CD4-positive, alpha-beta T cell treated with Interleukin-1 beta for 1 hour (primary cell): Measurements from ENCODE around the gene SLC4A2.

Source experiments
- DNase-seq, 2 donors: peaks; one replicate each; pipeline ENCODE4 v3.0.0-alpha.2; 2020 to 2022

The SLC4A2 gene

DNA sequence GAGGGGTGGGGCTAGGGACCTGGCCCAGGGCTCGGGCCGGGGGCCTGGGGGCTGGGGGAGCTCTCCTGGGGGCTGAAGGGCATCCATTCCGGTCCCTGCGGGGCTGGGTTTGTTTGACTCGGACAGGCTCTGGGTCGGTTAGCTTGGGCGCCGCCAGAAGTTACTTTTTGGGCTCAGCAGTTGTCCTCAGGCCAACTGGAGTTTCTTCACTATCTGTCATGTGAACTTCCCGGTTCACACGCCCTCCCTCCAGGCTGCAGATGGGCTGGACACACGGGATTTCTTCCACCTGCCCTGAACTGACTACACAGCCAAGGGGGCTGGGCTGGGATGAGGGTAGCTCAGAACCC lies 3.8 kb downstream of the SLC4A2 start:
- DNase-seq, result no peak

DNA sequence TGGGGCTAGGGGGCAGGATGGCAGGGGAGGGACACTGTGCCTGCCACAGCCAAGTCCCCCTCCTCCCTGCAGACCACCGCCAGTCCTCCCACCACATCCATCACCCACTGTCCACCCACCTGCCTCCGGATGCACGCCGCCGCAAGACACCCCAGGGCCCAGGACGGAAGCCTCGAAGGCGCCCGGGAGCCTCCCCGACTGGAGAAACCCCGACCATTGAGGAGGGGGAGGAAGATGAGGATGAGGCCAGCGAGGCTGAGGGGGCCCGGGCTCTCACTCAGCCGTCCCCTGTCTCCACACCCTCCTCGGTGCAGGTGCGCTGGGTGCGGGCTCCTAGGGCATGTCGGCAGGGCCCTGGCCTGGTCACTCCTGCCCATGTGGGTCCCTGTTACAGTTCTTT lies 5.1 kb downstream of the SLC4A2 start:
- DNase-seq, result no peak

DNA sequence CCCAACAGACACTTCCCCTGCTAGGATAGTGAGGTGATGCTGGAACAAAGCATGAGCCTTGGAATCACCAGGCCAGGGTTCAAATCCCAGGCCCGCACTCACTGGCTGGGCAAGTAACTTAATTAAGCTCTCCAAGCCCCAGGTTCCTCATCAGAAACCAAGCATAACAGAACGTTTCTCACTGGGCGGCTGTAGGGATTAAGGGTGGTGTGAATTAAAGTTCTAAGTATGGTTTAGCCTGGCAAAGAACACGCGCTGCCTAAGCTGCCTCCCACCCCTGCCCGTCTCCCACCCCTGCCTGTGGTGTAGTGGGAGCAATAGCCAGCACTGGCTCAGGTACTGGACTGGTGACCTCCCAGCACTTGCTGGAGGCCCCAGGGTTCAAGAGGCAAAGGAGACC lies 5.6 kb downstream of the SLC4A2 start:
- DNase-seq, result no peak

DNA sequence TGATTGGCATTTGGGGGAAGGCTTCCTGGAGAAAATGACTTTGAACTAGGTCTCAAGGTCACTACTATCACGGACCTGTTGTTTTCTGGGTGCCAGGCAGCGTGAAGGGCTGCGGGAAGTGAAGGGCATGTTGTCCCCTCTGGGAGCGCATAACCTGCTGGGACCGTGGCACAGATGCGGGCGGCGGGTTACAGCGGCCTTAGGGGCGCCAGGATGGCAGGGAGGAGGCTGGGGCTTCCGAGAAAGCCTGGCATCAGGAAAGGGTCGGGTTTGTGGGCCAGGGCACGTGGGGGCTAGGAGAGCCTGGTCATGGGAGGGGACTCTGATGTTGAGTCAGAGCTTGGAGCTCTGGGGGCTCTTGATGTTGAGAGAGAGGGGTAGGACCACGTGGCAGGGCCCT lies 6.1 kb downstream of the SLC4A2 start:
- DNase-seq, result no peak

- DNase-seq, result no peak
Observed at GRCh38 chr7:151066273-151066974, 7.0 kb downstream of the SLC4A2 start.

DNA sequence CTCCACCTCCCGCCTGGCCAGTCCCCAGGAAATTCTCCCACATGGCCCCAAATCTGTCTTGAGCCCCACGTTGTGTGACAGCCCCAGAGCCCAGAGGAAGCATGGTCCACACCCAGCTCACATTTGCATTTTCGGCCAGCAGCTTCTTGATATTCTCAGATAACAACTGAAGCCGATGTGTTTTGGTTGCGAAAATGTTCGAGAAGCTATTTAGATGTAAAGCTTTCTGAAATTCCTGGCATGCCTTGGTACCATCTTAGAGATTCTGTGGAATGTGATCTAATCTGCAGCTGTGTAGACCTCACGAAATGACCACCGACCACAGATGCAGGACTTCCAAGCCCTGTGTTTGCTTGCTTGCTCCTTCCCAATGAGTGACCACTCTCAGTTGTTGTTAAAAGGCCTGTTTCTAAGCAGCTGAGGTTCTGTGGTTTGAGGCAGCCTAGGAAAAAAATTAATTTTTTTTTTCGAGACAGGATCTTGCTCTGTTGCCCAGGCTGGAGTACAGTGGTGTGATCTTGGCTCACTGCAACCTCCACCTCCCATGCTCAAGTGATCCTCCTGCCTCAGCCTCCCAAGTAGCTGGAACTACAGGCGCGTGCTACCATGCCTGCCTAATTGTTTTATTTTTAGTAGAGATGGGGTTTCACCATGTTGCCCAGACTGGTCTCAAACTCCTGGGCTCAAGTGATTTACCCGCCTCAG lies 8.8 kb downstream of the SLC4A2 start:
- no peak for DNase-seq

DNA sequence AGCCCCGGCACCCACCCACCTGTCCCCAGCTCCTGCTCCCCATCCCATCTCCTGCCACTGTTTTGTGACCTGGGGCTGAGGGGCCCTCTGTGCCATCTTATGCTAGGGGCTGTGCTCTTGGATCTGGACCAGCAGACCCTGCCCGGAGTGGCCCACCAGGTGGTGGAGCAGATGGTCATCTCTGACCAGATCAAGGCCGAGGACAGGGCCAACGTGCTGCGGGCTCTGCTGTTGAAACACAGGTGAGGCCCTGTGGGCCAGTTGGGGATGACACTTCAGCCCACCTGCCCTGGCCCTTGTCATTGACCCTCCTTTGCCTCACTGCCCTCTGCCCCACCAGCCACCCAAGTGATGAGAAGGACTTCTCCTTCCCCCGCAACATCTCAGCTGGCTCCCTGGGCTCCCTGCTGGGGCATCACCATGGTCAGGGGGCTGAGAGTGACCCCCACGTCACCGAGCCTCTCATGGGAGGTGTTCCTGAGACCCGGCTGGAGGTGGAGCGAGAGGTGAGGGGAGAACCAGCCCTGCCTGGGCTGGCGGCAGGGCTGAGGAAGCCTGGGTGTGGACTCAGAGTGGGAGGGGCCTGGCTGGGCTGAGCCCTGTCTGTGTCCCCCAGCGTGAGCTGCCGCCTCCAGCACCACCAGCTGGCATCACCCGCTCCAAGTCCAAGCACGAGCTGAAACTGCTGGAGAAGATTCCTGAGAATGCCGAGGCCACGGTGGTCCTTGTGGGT lies 10.6 kb downstream of the SLC4A2 start:
- no peak for DNase-seq

GRCh38 chr7:151070574-151070960 lies 11.2 kb downstream of the SLC4A2 start:
- no peak for DNase-seq

DNA sequence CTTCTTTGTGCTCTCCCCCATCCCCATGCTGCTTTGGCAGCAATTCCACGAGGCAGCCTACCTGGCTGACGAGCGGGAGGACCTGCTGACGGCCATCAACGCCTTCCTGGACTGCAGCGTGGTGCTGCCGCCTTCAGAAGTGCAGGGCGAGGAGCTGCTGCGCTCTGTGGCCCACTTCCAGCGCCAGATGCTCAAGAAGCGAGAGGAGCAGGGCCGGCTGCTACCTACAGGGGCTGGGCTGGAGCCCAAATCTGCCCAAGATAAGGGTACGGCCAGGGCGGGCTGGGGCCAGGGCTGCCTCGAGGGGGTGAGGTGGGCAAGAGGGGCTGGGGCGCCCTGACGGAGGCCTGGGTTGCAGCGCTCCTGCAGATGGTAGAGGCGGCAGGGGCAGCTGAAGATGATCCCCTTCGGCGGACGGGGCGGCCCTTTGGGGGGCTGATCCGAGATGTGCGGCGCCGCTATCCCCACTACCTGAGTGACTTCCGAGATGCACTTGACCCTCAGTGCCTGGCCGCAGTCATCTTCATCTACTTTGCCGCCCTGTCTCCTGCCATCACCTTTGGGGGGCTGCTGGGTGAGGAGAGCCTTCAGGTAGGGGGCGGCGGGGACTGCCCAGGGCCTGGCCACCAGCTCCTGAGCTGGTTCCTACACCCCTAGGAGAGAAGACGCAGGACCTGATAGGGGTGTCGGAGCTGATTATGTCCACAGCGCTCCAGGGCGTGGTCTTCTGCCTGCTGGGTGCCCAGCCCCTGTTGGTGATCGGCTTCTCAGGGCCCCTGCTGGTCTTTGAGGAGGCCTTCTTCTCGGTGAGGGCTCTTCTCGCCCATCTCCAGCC lies 11.9 kb downstream of the SLC4A2 start:
- no peak for DNase-seq

GRCh38 chr7:151073990-151074389 lies 14.6 kb downstream of the SLC4A2 start:
- no peak for DNase-seq

DNA sequence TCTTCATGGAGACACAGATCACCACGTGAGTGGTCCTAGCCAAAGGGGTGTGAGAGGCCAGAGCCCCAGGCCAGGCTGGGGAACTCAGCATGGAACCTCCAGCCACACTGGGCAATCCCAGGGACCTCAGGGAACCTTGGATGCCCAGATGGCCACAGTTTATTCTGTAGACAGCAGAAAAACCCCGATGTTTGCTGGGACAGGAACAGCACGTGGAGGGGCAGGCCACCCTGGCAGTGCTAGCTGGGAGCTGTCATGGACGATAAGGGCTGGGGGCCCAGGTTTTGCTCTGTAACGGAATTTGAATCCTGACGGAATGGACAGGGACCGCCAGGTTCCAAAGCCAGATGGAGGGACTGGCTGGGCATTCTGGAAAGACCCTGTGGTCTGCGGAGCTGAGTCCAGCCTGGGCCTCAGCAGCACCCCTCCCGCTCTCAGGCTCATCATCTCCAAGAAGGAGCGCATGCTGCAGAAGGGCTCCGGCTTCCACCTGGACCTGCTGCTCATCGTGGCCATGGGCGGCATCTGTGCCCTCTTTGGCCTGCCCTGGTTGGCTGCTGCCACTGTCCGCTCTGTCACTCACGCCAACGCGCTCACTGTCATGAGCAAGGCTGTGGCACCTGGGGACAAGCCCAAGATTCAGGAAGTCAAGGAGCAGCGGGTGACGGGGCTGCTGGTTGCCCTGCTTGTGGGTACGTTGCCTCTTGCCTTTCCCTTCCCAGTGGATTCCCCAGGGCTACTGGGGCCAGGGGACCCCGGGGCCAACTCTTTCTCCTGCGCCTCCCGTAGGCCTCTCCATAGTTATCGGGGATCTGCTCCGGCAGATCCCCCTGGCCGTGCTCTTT lies 15.7 kb downstream of the SLC4A2 start:
- DNase-seq, result no peak

GRCh38 chr7:151075662-151075971 lies 16.2 kb downstream of the SLC4A2 start:
- no peak for DNase-seq

DNA sequence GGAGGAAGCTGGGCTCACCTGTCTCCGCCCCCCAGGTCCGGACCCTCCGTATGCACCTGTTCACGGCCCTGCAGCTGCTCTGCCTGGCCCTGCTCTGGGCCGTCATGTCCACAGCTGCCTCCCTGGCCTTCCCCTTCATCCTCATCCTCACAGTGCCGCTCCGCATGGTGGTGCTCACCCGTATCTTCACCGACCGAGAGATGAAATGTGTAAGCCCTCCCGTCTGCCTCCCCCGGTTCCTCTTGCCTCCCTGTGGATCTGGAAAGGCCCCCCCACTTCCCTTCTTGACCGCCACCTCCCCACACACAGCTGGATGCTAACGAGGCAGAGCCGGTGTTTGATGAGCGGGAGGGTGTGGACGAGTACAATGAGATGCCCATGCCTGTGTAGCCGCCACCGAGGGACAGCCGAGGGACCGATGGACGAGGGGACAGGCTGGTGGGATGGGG lies 16.6 kb downstream of the SLC4A2 start:
- DNase-seq, result no peak

GRCh38 chr7:151076863-151077704 lies 17.7 kb downstream of the SLC4A2 start:
- no peak for DNase-seq

GRCh38 chr7:151077705-151078232 lies 18.4 kb downstream of the SLC4A2 start:
- DNase-seq, result no peak

DNA sequence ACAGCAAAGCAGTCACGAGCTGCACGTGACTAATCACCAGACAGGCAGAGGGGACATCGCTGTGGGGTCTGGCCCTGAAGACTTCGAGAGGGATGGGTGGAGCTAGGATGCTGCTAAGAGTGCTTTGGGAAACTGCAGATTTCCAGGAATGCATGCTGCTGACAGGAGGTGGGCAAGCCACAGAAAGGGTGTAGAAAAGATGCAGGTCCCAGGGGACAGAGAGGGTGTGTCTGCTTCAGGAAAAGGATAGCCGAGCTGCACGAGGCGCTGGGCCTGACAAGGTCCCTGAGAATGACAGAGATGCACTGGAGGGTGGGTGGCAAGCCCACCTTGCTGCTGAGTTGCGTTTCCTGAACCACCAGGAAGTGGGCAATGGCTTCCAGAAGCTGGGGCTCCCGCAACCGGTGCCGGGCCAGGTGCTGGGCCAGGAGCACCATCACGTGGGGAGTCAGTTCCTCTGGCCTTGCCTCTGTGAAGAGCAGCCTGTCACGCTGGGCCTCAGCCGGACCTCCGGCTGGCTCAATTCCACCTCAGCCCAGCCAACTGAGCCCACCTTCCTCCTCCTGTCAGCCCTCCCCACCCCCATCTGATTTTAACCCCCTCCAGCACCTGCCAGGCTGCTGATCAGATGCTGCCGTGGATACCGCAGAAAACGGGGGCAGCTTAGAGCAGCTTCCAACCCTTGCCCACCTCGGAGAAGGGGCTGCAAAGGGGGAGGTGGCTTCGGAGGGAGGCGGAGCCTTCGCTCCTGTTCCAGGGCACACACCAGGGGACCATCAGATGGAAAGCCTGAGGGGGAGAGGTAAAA lies 19.0 kb downstream of the SLC4A2 start:
- DNase-seq, result no peak

DNA sequence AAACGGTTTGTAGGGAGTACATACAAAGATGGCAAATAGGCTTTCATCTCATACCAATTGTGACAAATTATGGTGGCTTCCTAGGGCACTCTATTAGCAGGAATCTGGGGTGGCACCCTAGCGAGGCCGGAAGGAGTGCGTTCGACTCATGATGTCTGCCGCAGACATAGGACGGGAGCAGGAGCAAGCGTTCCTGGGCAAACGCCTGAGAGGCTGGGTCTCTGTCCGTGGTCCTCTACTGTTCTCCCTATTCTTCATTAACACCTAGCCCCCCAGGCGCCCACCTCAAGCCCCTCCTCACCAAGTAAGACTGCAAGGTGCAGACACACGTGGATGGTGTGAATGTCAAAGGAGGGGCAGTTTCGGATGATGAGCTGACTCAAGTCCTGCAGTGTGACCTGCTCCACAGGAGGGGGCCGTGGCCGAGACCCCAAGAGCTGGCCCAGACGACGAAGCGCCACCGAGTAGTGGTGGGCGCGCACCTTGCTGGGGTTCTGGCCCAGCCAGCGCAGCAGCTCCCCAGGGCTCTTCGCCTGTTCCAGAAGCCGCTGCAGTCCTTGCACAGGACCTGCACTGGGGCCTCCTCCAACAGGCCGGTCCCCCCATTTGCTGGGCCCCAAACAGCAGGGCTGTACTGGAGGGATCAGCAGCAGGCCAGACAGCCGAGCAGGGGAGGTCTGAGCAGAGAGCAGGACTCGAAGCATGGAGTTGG lies 20.0 kb downstream of the SLC4A2 start:
- no peak for DNase-seq

GRCh38 chr7:151080067-151080521 lies 20.7 kb downstream of the SLC4A2 start:
- no peak for DNase-seq

- peak; percentile 91 for DNase-seq
Observed at GRCh38 chr7:151080522-151081169, 21.3 kb downstream of the SLC4A2 start, which contains the start of gene FASTK. TSS of gene FASTK (minus strand) at chr7:151080809. CDS start at chr7:151080766, 43 bp downstream.
